HG02642 (cell line): ENCODE data around the gene DEFB112.

ENCODE experiments used
- ATAC-seq: cut with Tn5 transposase; IDR thresholded peaks from one replicate; pipeline ENCODE4 v1.9.1; 2021; ENCODE audit warnings: mild to moderate bottlenecking; ENCODE audit not compliant: unreplicated experiment, poor library complexity

Gene DEFB112

DNA sequence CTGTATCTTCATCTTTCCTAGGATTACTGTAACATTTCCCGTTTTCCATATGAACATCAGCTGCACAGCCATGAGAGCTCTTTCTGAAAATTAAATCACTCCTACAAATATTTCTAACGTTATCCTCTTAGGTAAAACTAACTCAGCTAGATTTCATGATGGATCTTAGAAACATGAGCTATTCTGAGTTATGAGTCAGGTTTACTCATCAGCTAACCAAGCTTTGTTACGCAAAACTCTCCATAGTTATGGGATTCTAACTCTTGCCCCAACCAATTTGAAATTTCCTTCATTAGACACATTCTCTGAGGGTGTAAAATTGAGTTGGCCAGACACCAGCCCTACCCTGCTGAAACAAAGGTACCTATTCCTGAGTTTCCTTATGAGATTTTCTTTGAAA, 41.9 kb downstream of the DEFB112 start:
- ATAC-seq: no peak

DNA sequence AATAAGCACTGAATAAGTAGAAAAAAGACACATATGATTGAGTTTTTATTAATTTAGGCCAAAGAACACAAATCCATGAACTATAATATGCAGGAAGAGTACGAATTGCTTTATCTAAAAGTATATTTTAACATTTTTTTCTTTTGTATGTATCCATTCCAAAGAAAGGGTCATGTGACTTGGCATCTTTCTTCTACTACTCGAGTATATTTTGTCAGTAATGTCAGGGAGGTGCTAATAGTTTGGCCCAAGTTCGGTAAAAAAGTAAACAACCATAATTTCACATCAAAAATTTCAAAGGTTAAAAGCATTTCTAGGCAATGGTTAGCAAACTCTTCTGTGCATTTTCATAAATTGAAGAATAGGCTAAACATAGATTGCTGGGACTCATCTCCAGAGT, 46.6 kb downstream of the DEFB112 start:
- no peak for ATAC-seq

DNA sequence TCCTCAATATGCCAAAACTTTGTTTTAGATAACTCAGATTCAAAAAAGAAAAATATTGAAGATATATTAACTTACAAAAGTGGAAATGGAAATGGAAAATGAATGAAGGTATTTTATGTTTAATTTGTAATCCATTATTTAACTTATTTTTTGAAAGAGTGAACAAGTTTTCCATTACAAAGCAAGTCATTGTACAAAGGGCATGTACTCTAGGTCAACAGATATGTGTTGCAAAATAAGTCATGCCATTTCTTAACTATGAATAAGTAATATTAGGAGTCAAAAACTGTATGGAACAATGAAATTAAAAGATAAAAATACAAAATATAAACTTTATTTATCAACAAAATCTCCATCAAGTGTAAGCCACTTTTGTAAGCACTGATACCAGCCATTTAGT, 54.5 kb downstream of the DEFB112 start:
- ATAC-seq: no peak
